Thyroid gland (tissue), 4 donors: ENCODE data around the gene FER. TPM values are rescaled to one million over a fixed set of nuclear protein-coding genes. Genes with fewer than 3 reads are reported as not detected.
"Not testable (repeated sequence)": the region's sequence is repeated elsewhere in the genome, so short reads cannot be mapped to it uniquely, and the experiment has no call there.

Experiments used
- DNase-seq, 2 donors: peaks; one replicate each; pipeline ENCODE4 v3.0.0-alpha.2; 2019
- H3K27ac ChIP-seq, 3 donors: fragments of 200-600 bp; sonication (generic); 1 replicate in 2 of 3; 2 replicates in 1 of 3; pipeline ENCODE4 v1.5.1; 2016 to 2019; ENCODE audit warnings: mild to moderate bottlenecking in 1 of 3, moderate library complexity in 1 of 3
- H3K27me3 ChIP-seq: fragments of 200-600 bp; sonication (generic); one replicate; pipeline ENCODE4 v1.5.1; 2019
- H3K36me3 ChIP-seq, 2 donors: fragments of 200-600 bp; sonication (generic); one replicate each; pipeline ENCODE4 v1.5.1; 2016 to 2019
- H3K4me1 ChIP-seq, 2 donors: fragments of 200-600 bp; sonication (generic); one replicate each; pipeline ENCODE4 v1.5.1; 2017 to 2019
- H3K4me3 ChIP-seq, 3 donors: fragments of 200-600 bp; sonication (generic); replicated peaks in 1 of 3; 1 replicate in 2 of 3; 2 replicates in 1 of 3; pipeline ENCODE4 v1.5.1; 2016; ENCODE audit warnings: mild to moderate bottlenecking in 1 of 3
- H3K9me3 ChIP-seq: fragments of 200-600 bp; sonication (generic); one replicate; pipeline ENCODE4 v1.5.1; 2017
- CTCF ChIP-seq, 6 experiments: fragments of 200-600 bp in 3 of 6; fragments of 450-650 bp in 3 of 6; sonication (generic) in 3 of 6; IDR thresholded peaks; one replicate each; pipeline ENCODE4 v1.5.1; 2016 to 2019; ENCODE audit warnings: antibody characterized with exemption in 6 of 6, mild to moderate bottlenecking in 2 of 6, inconsistent platforms in 1 of 6, moderate library complexity in 1 of 6
- POLR2A ChIP-seq, 2 donors: fragments of 450-650 bp; IDR thresholded peaks; one replicate each; pipeline ENCODE4 v1.6.1; 2017; ENCODE audit warnings: antibody characterized with exemption in 2 of 2, mild to moderate bottlenecking in 2 of 2, moderate library complexity in 1 of 2
- WGBS, 2 donors: methylation state at CpG; one replicate each; pipeline ENCODE4 v1.1.5; 2017; 5-methylcytosine and 5-hydroxymethylcytosine counted together
- intact Hi-C: fragments of 100-400 bp; cut with DNase I; formaldehyde crosslinking; loops from one replicate; pipeline ENCODE4 v1.15.1; 2023
- total RNA-seq, 4 donors: library from RNA; depleted of rRNA; stranded (reverse); fragments of >200 nt; gene quantifications; one replicate each; pipeline ENCODE4 v1.2.3, GENCODE V29; 2016

The FER gene
- total RNA-seq, 4 donors from 2014 or later, result 38.8 to 79.1 (median 45.2) TPM

GRCh38 chr5:108884736-108885135, 137.0 kb downstream of the FER start:
- no peak overlapping the region for H3K4me3 ChIP-seq
- H3K27me3 ChIP-seq, result no peaks in the 10 kb centered on the region
- peak overlapping the region in 1 of 3 donors; percentile 16 for H3K27ac ChIP-seq
- TF ChIP-seq CTCF (IDR thresholded peaks at IDR 0.05), result no peak
- no peak for TF ChIP-seq POLR2A (IDR thresholded peaks at IDR 0.05)
- peak; percentile 5 to 8 for DNase-seq
- no peaks in the 10 kb centered on the region for H3K36me3 ChIP-seq
- H3K9me3 ChIP-seq, result no peaks in the 10 kb centered on the region
- intact Hi-C loops, result no loop called here
- H3K4me1 ChIP-seq, result peaks cover 4 to 11% of the 10 kb centered on the region in 2 donors
- 37 to 58% methylated on average over 3 to 4 of the region's 4 CpGs for WGBS, 2 donors

GRCh38 chr5:108898257-108898656, 150.6 kb downstream of the FER start:
- no peak overlapping the region for H3K27ac ChIP-seq
- H3K36me3 ChIP-seq, result no peaks in the 10 kb centered on the region
- H3K27me3 ChIP-seq, result no peaks in the 10 kb centered on the region
- no peak for DNase-seq
- intact Hi-C loops, result no loop called here
- TF ChIP-seq POLR2A (IDR thresholded peaks at IDR 0.05) (no peak), CTCF (IDR thresholded peaks at IDR 0.05) (no peak)
- no peaks in the 10 kb centered on the region for H3K9me3 ChIP-seq
- no peaks in the 10 kb centered on the region for H3K4me1 ChIP-seq
- H3K4me3 ChIP-seq, result no peak overlapping the region

GRCh38 chr5:108898707-108899106, 151.0 kb downstream of the FER start:
- no peaks in the 10 kb centered on the region for H3K36me3 ChIP-seq
- intact Hi-C loops, result no loop called here
- DNase-seq, result no peak
- TF ChIP-seq POLR2A (IDR thresholded peaks at IDR 0.05), result no peak
- TF ChIP-seq CTCF (IDR thresholded peaks at IDR 0.05), result no peak
- H3K27me3 ChIP-seq, result no peaks in the 10 kb centered on the region
- H3K4me1 ChIP-seq, result no peaks in the 10 kb centered on the region
- H3K9me3 ChIP-seq, result no peaks in the 10 kb centered on the region
- H3K27ac ChIP-seq, result no peak overlapping the region
- H3K4me3 ChIP-seq, result no peak overlapping the region

- H3K36me3 ChIP-seq, DNase-seq, H3K27ac ChIP-seq, H3K4me3 ChIP-seq, H3K4me1 ChIP-seq, H3K27me3 ChIP-seq, H3K9me3 ChIP-seq, intact Hi-C loops: not testable (repeated sequence)
- WGBS, 2 donors, result 94 to 96% methylated on average over 6 of the region's 6 CpGs
Observed at GRCh38 chr5:108899244-108899643, 151.5 kb downstream of the FER start.

GRCh38 chr5:108900668-108901067, 153.0 kb downstream of the FER start:
- TF ChIP-seq CTCF (IDR thresholded peaks at IDR 0.05) (no peak), POLR2A (IDR thresholded peaks at IDR 0.05) (no peak)
- Histone ChIP-seq H3K27ac (no peak overlapping the region), H3K27me3 (no peaks in the 10 kb centered on the region), H3K4me1 (no peaks in the 10 kb centered on the region), H3K4me3 (no peak overlapping the region), H3K9me3 (no peaks in the 10 kb centered on the region), H3K36me3 (no peaks in the 10 kb centered on the region)
- no peak for DNase-seq
- 82 to 84% methylated on average over 3 of the region's 3 CpGs for WGBS, 2 donors
- intact Hi-C loops, result no loop called here

- Histone ChIP-seq H3K4me3 (no peak overlapping the region), H3K4me1 (no peaks in the 10 kb centered on the region), H3K27ac (no peak overlapping the region), H3K27me3 (no peaks in the 10 kb centered on the region), H3K9me3 (no peaks in the 10 kb centered on the region), H3K36me3 (no peaks in the 10 kb centered on the region)
- intact Hi-C loops, result no loop called here
- no peak for TF ChIP-seq POLR2A (IDR thresholded peaks at IDR 0.05)
- DNase-seq, result no peak
Observed at GRCh38 chr5:108905805-108906204, 158.1 kb downstream of the FER start.
